Mucosa of descending colon (tissue), 3 donors: ENCODE measurements around the gene THAP7. TPM values are rescaled to one million over a fixed set of nuclear protein-coding genes. Genes with fewer than 3 reads are reported as not detected.
A peak's percentile ranks its signal among the peaks of the same experiment; 100 is the strongest.

Experiments used
- ATAC-seq: fragments of 200-7000 bp; cut with Tn5 transposase; one replicate; pipeline ENCODE4 v1.9.1; 2020; ENCODE audit warnings: mild to moderate bottlenecking, moderate library complexity
- DNase-seq, 3 donors: peaks; one replicate each; pipeline ENCODE4 v3.0.0-alpha.2; 2020
- H3K36me3 ChIP-seq: fragments of 200-600 bp; one replicate; pipeline ENCODE4 v1.8.0; 2021; ENCODE audit warnings: low read depth, mild to moderate bottlenecking
- H3K4me1 ChIP-seq: fragments of 200-600 bp; one replicate; pipeline ENCODE4 v1.8.0; 2021; ENCODE audit warnings: low read depth, mild to moderate bottlenecking
- H3K4me3 ChIP-seq: fragments of 200-600 bp; one replicate; pipeline ENCODE4 v1.8.0; 2021; ENCODE audit warnings: mild to moderate bottlenecking
- H3K9me3 ChIP-seq: fragments of 200-600 bp; one replicate; pipeline ENCODE4 v1.8.0; 2021; ENCODE audit warnings: mild to moderate bottlenecking
- intact Hi-C, 2 donors: fragments of 100-400 bp; cut with DNase I in 1 of 2; cut with micrococcal nuclease in 1 of 2; formaldehyde crosslinking; loops; one replicate each; pipeline versions ENCODE4 v1.11.0 to v1.11.1; 2022; cut with DNase I, micrococcal nuclease
- total RNA-seq, 3 donors: library from RNA; stranded (reverse); fragmentation: NEBNext Ultra II Directional in 2 of 3; extraction: Animal tissue kit (Norgen Biotek cat#: 25700) in 2 of 3; gene quantifications; one replicate each; pipeline versions ENCODE4 v1.2.1 to v1.2.4, GENCODE V29; 2021 to 2023
- TF ChIP-seq, protein P1 (sequence below): fragments of 200-600 bp; IDR thresholded peaks from one replicate; pipeline ENCODE4 v1.8.0; 2022; ENCODE audit warnings: antibody characterized with exemption, mild to moderate bottlenecking
- donor health status: DM: no; HTN: no; CAD: no; lungs with moderate emphysema.
- donor health status: DM: no; HTN: no; CAD: no.
- donor health status: DM: no; HTN: yes; CAD: no.

Gene THAP7
- total RNA-seq, 3 donors from 2014 or later: 16.8 to 27.8 (median 19.8) TPM

DNA sequence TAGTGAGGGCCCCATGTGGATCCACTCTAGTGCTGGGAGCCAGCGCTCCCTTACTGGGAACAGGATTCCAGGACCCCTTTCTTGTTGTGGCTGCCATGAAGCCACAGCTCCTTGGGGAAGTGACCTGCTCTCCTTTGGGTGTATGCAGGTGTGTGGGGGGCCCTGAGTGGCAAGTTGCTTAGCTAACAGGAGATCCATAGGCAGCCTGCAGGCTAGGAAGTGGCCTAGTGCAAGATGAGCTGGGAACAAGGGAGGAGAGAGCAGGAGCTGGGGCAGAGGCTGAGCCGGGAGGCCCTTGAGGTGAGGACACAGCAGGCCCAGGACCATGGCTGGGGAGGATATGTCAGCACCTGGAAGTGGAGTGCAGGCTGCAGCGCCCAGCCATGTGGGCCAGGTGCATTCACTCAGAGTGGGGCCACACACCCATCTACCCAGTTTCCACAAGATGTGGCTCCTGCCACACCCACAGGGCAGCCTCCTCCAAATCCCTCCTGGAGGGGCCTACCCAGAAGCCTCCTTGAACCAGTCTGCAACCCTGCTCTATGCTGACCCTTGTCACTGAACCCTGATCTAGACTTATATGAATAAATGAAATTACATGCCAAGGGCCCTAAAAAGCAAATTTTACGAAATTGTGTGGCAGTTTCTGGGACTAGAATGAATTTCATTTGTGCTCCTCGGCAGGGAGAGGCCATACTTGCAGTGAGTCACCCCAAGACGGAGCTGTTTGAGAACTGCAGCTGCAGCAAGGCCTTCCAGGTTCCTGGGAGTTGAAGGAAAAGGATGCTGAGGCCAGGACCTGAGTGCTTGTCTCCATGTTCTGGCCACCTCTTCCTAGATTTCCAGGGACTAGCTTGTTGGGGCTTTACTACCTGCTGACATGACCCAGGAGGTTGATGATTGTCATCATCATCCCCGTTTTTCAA is 3.2 kb downstream of the THAP7 start:
- no peak for ATAC-seq
- TF ChIP-seq, protein P1, sequence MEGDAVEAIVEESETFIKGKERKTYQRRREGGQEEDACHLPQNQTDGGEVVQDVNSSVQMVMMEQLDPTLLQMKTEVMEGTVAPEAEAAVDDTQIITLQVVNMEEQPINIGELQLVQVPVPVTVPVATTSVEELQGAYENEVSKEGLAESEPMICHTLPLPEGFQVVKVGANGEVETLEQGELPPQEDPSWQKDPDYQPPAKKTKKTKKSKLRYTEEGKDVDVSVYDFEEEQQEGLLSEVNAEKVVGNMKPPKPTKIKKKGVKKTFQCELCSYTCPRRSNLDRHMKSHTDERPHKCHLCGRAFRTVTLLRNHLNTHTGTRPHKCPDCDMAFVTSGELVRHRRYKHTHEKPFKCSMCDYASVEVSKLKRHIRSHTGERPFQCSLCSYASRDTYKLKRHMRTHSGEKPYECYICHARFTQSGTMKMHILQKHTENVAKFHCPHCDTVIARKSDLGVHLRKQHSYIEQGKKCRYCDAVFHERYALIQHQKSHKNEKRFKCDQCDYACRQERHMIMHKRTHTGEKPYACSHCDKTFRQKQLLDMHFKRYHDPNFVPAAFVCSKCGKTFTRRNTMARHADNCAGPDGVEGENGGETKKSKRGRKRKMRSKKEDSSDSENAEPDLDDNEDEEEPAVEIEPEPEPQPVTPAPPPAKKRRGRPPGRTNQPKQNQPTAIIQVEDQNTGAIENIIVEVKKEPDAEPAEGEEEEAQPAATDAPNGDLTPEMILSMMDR: no peak
- Histone ChIP-seq H3K9me3 (no peaks in the 10 kb centered on the region), H3K4me1 (peaks cover 28% of the 10 kb centered on the region), H3K4me3 (no peak overlapping the region), H3K36me3 (no peaks in the 10 kb centered on the region)
- DNase-seq: peak in 1 of 3 donors; percentile 48
- intact Hi-C loops: no loop called here

DNA sequence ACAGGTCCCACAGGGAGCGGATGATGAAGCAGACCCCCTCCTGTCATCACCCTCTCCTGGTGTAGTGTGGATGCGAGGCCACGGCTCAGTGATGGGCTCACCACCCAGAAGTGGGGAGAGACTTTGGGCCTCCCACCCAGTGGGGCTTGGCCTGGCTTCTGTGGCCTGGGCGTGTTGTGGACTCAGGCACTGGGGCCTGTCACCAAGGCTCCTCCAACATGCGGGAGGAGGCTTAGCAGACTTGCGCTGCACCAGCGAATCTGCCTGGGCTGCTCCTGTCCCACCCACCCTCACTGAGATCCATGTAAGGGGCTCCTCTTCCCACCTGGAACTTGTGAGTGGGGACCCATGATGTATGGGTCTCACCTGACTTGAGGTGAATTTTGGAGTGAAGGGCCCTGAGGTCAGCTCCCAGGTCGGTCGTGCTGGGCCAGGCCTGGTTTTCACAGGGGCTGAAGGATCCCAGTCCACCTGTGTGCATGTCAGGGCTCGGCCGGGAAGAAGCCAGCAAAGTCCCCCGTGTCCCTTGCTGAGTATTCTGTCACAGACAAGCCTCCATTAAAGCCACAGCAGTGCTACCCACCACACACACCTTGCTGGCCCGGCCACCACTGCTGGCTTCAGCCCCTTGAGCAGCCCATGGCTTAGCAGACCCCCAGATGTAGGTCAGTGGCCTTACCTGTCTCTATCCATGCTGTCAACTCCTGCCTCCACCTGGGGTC is 4.2 kb downstream of the THAP7 start:
- H3K36me3 ChIP-seq: no peaks in the 10 kb centered on the region
- intact Hi-C loops: no loop called here
- peak in 1 of 3 donors; percentile 46 for DNase-seq
- H3K4me1 ChIP-seq: peaks cover 18% of the 10 kb centered on the region
- TF ChIP-seq, protein P1: no peak
- H3K4me3 ChIP-seq: no peak overlapping the region
- H3K9me3 ChIP-seq: no peaks in the 10 kb centered on the region
- ATAC-seq: no peak

DNA sequence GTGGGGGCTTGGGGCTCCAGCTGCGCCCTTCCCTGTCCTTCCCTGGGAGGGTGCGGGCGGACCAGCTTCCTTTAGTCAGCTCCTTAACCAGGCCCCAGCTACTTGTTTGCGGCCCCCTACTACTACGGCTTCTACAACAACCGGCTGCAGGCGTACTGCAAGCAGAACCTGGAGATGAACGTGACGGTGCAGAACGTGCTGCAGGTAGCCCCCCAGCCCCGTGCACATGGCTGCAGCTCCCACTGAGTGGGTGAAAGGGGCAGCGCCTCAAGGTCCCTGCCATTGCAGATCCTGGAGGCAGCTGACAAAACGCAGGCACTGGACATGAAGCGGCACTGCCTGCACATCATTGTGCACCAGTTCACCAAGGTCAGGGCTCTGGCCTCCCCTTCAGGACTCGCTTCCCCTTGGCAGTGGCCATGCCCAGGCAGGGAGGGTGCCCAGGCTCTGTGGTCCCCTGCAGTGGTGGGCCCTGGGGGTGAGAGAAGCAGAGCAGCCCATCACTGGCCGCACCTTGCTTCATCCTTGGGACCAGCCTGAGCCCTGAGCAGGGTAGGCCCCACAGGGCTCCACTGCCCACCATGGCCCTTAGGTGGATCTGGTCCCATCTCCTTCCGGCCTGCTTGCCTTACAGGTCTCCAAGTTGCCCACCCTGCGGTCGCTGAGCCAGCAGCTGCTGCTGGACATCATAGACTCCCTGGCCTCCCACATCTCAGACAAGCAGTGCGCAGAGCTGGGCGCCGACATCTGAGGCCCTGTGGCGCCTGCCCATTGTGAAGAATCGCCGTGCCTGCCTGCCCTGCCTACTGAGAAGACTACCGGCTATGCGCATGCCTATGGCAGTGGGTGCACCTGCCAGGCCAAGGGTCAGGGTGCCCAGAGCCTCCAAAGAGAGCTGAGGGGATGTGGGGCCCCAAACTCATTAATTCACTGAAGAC is 5.1 kb downstream of the THAP7 start:
- Histone ChIP-seq H3K36me3 (no peaks in the 10 kb centered on the region), H3K4me3 (no peak overlapping the region), H3K4me1 (peaks cover 18% of the 10 kb centered on the region), H3K9me3 (no peaks in the 10 kb centered on the region)
- ATAC-seq: no peak
- intact Hi-C loops: no loop called here
- TF ChIP-seq, protein P1: no peak
- peak in 1 of 3 donors; percentile 34 for DNase-seq

DNA sequence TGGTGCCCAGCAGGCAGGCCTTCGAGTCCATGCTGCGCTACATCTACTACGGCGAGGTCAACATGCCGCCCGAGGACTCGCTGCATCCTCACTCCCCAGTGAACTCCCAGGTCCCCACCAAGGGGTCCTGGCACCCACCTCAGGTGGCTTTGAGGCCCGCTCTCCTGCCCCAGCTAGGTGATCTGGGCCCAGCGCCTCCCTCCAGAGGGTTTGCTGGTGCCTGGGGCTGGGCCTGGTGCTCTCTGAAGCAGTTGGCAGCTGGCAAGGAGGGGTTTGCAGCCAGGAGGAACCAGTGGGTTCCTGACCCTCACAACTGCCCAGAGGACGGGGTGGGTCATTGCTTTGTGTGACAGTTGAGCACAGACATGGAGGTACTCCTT is 5.9 kb downstream of the THAP7 start:
- intact Hi-C loops: no loop called here
- DNase-seq (no peak), ATAC-seq (no peak)
- Histone ChIP-seq H3K4me3 (no peak overlapping the region), H3K4me1 (peaks cover 17% of the 10 kb centered on the region), H3K36me3 (no peaks in the 10 kb centered on the region), H3K9me3 (no peaks in the 10 kb centered on the region)
- TF ChIP-seq, protein P1: no peak

DNA sequence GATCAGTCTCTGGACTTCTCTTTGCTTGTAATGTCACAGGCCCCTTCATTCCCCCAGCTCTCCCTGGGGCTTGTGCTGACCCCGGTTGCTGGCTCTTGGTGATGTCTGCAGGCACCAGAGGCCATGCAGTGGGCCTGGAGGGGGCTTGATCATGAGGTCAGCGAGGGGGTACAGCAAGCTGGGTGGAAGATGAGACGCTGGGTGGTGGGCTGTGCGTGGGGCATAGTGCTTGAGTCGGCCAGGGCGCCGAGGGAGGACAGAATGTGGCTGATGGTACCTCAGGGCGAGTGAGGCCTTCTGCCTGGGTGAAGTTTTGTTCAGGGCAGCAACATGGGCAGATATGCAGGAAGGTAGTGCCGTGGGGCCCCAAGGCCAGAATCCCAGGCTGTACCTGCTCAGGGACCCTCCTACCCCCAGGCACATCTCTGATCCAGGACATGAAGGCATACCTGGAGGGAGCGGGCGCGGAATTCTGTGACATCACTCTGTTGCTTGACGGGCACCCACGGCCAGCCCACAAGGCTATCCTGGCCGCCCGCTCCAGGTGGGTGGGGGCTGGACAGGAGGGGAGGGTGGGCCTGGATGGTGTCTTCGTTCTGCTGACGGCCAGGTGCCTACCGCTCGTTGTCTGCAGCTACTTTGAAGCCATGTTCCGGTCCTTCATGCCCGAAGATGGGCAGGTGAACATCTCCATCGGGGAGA is 6.4 kb downstream of the THAP7 start:
- DNase-seq (no peak), ATAC-seq (no peak)
- Histone ChIP-seq H3K4me3 (no peak overlapping the region), H3K9me3 (no peaks in the 10 kb centered on the region), H3K36me3 (no peaks in the 10 kb centered on the region), H3K4me1 (peaks cover 12% of the 10 kb centered on the region)
- intact Hi-C loops: no loop called here
- TF ChIP-seq, protein P1: no peak
